ENCODE measurements around the gene KRT3. TPM values are rescaled to one million over a fixed set of nuclear protein-coding genes. Genes with fewer than 3 reads are reported as not detected.

KRT3 gene
- total RNA-seq, 1 experiment from 2014 or later: not detected

- Histone ChIP-seq H3K36me3 (ENCODE audit: insufficient read depth, low read length, poor library complexity, severe bottlenecking) (no peaks in the 10 kb centered on the region), H3K27ac (ENCODE audit: low read depth, low read length, poor library complexity, severe bottlenecking) (no peak overlapping the region), H3K4me1 (ENCODE audit: insufficient read depth, low read length, poor library complexity, severe bottlenecking) (no peaks in the 10 kb centered on the region), H3K4me3 (ENCODE audit: low read depth, low read length, poor library complexity, severe bottlenecking) (no peak overlapping the region), H3K9me3 (ENCODE audit: low read depth, low read length, poor library complexity, severe bottlenecking) (no peaks in the 10 kb centered on the region), H3K27me3 (replicated peaks; ENCODE audit: insufficient read depth, low read depth, low read length, poor library complexity) (no peaks in the 10 kb centered on the region)
- BruUV-seq (replicated peaks): no TSS peak
- ChIA-PET CTCF (no interaction called here), POLR2A (ENCODE audit: low non-redundant PET) (no interaction called here)
- no peak for TF ChIP-seq EZH2 (IDR thresholded peaks at IDR 0.05; ENCODE audit: borderline replicate concordance, low read depth, low read length, poor library complexity, severe bottlenecking)
- TF ChIP-seq, protein P1, sequence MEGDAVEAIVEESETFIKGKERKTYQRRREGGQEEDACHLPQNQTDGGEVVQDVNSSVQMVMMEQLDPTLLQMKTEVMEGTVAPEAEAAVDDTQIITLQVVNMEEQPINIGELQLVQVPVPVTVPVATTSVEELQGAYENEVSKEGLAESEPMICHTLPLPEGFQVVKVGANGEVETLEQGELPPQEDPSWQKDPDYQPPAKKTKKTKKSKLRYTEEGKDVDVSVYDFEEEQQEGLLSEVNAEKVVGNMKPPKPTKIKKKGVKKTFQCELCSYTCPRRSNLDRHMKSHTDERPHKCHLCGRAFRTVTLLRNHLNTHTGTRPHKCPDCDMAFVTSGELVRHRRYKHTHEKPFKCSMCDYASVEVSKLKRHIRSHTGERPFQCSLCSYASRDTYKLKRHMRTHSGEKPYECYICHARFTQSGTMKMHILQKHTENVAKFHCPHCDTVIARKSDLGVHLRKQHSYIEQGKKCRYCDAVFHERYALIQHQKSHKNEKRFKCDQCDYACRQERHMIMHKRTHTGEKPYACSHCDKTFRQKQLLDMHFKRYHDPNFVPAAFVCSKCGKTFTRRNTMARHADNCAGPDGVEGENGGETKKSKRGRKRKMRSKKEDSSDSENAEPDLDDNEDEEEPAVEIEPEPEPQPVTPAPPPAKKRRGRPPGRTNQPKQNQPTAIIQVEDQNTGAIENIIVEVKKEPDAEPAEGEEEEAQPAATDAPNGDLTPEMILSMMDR (conservative IDR thresholded peaks at IDR 0.05; ENCODE audit: low read depth, low read length): no peak
- intact Hi-C loops (cut with micrococcal nuclease; ENCODE audit: unreplicated experiment): no loop called here
- no peak for DNase-seq (ENCODE audit: low spot score)
Observed at GRCh38 chr12:52771088-52771487, 24.8 kb downstream of the KRT3 start.

DNA sequence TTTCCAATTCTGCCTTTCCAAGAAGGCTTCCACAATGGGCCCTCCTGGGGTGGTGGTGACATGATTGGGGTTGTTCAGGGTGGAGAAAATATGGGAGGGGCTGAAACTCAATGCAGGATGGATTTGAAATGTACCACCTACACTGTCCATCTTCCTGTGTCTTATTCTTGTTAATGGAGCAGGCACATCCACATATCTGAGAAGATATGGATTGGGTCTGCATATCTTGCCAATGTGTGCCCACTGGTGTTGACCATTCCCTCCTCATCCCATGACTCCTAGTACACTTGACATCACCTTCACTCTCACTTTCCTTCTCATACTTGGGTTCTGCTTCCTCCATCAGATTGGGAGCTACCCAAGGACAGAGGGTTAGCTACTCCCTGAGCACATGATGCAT is 26.0 kb downstream of the KRT3 start:
- BruUV-seq (replicated peaks): no TSS peak
- ChIA-PET CTCF (no interaction called here), POLR2A (ENCODE audit: low non-redundant PET) (no interaction called here)
- intact Hi-C loops (cut with micrococcal nuclease; ENCODE audit: unreplicated experiment): no loop called here
- TF ChIP-seq, protein P1 (conservative IDR thresholded peaks at IDR 0.05; ENCODE audit: low read depth, low read length): no peak
- TF ChIP-seq EZH2 (IDR thresholded peaks at IDR 0.05; ENCODE audit: borderline replicate concordance, low read depth, low read length, poor library complexity, severe bottlenecking): no peak
- Histone ChIP-seq H3K9me3 (ENCODE audit: low read depth, low read length, poor library complexity, severe bottlenecking) (no peaks in the 10 kb centered on the region), H3K4me3 (ENCODE audit: low read depth, low read length, poor library complexity, severe bottlenecking) (no peak overlapping the region), H3K36me3 (ENCODE audit: insufficient read depth, low read length, poor library complexity, severe bottlenecking) (no peaks in the 10 kb centered on the region), H3K4me1 (ENCODE audit: insufficient read depth, low read length, poor library complexity, severe bottlenecking) (no peaks in the 10 kb centered on the region), H3K27ac (ENCODE audit: low read depth, low read length, poor library complexity, severe bottlenecking) (no peak overlapping the region), H3K27me3 (replicated peaks; ENCODE audit: insufficient read depth, low read depth, low read length, poor library complexity) (no peaks in the 10 kb centered on the region)
- DNase-seq (ENCODE audit: low spot score): no peak

- no TSS peak for BruUV-seq (replicated peaks)
- no peaks in the 10 kb centered on the region for H3K36me3 ChIP-seq (ENCODE audit: insufficient read depth, low read length, poor library complexity, severe bottlenecking)
- no peaks in the 10 kb centered on the region for H3K27me3 ChIP-seq (replicated peaks; ENCODE audit: insufficient read depth, low read depth, low read length, poor library complexity)
- no peak overlapping the region for H3K27ac ChIP-seq (ENCODE audit: low read depth, low read length, poor library complexity, severe bottlenecking)
- no peaks in the 10 kb centered on the region for H3K9me3 ChIP-seq (ENCODE audit: low read depth, low read length, poor library complexity, severe bottlenecking)
- ChIA-PET CTCF (no interaction called here), POLR2A (ENCODE audit: low non-redundant PET) (interaction anchor here (0.6 kb wide), 1 partner anchor 549 kb away, joined by 4 read pairs; no protein-coding TSS in a partner anchor)
- TF ChIP-seq EZH2 (IDR thresholded peaks at IDR 0.05; ENCODE audit: borderline replicate concordance, low read depth, low read length, poor library complexity, severe bottlenecking): no peak
- TF ChIP-seq, protein P1 (conservative IDR thresholded peaks at IDR 0.05; ENCODE audit: low read depth, low read length): no peak
- DNase-seq (ENCODE audit: low spot score): no peak
- intact Hi-C loops (cut with micrococcal nuclease; ENCODE audit: unreplicated experiment): no loop called here
- no peaks in the 10 kb centered on the region for H3K4me1 ChIP-seq (ENCODE audit: insufficient read depth, low read length, poor library complexity, severe bottlenecking)
- no peak overlapping the region for H3K4me3 ChIP-seq (ENCODE audit: low read depth, low read length, poor library complexity, severe bottlenecking)
Observed at GRCh38 chr12:52769354-52769753, 26.6 kb downstream of the KRT3 start.
